Neural cell (in vitro differentiated cells): Measurements from ENCODE around the gene SPG11. TPM values are rescaled to one million over a fixed set of nuclear protein-coding genes. Genes with fewer than 3 reads are reported as not detected.

Experiments
- H2AFZ ChIP-seq: fragments of 200-600, 300-800 bp; sonication (generic), shearing (Covaris generic); 2 replicates; pipeline ENCODE4 v1.6.0; 2014; ENCODE audit warnings: low read depth, mild to moderate bottlenecking, antibody characterized with exemption, low read length, moderate library complexity
- H3F3A ChIP-seq: fragments of 200-600 bp; shearing (Covaris generic); 2 replicates; pipeline ENCODE4 v1.6.1; 2016; ENCODE audit warnings: mild to moderate bottlenecking, moderate library complexity, mixed read lengths, antibody characterized with exemption, low read length; ENCODE audit not compliant: insufficient read depth, poor library complexity, severe bottlenecking
- H3K27ac ChIP-seq: fragments of 200-600, 300-800 bp; sonication (generic), shearing (Covaris generic); 2 replicates; pipeline ENCODE4 v1.5.1; 2014; ENCODE audit warnings: mild to moderate bottlenecking, low read length, moderate library complexity
- H3K27me3 ChIP-seq: fragments of 300-800, 200-600 bp; sonication (generic), shearing (Covaris generic); 2 replicates; pipeline ENCODE4 v1.6.0; 2014; ENCODE audit warnings: mild to moderate bottlenecking, low read depth, low read length, moderate library complexity; ENCODE audit not compliant: insufficient read depth
- H3K36me3 ChIP-seq: fragments of 300-800, 200-600 bp; sonication (generic), shearing (Covaris generic); 2 replicates; pipeline ENCODE4 v1.5.1; 2014; ENCODE audit warnings: mild to moderate bottlenecking, antibody characterized with exemption, low read length, moderate library complexity; ENCODE audit not compliant: insufficient read depth
- H3K4me2 ChIP-seq: fragments of 300-800, 200-600 bp; sonication (generic), shearing (Covaris generic); 2 replicates; pipeline ENCODE4 v1.6.0; 2014; ENCODE audit warnings: mild to moderate bottlenecking, low read length
- H3K4me3 ChIP-seq: fragments of 300-800, 200-600 bp; sonication (generic), shearing (Covaris generic); 2 replicates; pipeline ENCODE4 v1.5.1; 2014; ENCODE audit warnings: mild to moderate bottlenecking, low read length, moderate library complexity
- H3K79me2 ChIP-seq: fragments of 200-600 bp; shearing (Covaris generic); replicated peaks from 2 replicates; pipeline ENCODE4 v1.6.0; 2014; ENCODE audit warnings: mild to moderate bottlenecking, low read length, moderate library complexity; ENCODE audit not compliant: insufficient read depth
- H3K9ac ChIP-seq: fragments of 300-800, 200-600 bp; sonication (generic), shearing (Covaris generic); 2 replicates; pipeline ENCODE4 v1.6.1; 2016; ENCODE audit warnings: mild to moderate bottlenecking, low read length, mixed read lengths
- H3K9me2 ChIP-seq: fragments of 200-600 bp; shearing (Covaris generic); 2 replicates; pipeline ENCODE4 v1.6.1; 2016; ENCODE audit warnings: mild to moderate bottlenecking, low read length, mixed read lengths; ENCODE audit not compliant: insufficient read depth
- H3K9me3 ChIP-seq: fragments of 200-600, 300-800 bp; sonication (generic), shearing (Covaris generic); 2 replicates; pipeline ENCODE4 v1.6.1; 2016; ENCODE audit warnings: mild to moderate bottlenecking, mixed run types, low read length, moderate library complexity, mixed read lengths
- H4K20me1 ChIP-seq: fragments of 200-600 bp; shearing (Covaris generic); 2 replicates; pipeline ENCODE4 v1.6.1; 2016; ENCODE audit warnings: mild to moderate bottlenecking, mixed run types; ENCODE audit not compliant: insufficient read depth
- EP300 ChIP-seq: fragments of 450-650 bp; conservative IDR thresholded peaks from 2 replicates; pipeline ENCODE4 v1.6.1; 2014; ENCODE audit warnings: antibody characterized with exemption, mild to moderate bottlenecking, moderate library complexity; ENCODE audit not compliant: poor library complexity, severe bottlenecking
- EZH2 ChIP-seq: fragments of 200-600, 300-800 bp; shearing (Covaris generic), sonication (generic); IDR thresholded peaks from 2 replicates; pipeline ENCODE4 v1.6.1; 2014; ENCODE audit warnings: antibody characterized with exemption, low read length, borderline replicate concordance, mild to moderate bottlenecking; ENCODE audit not compliant: insufficient read depth, poor library complexity, severe bottlenecking
- MXI1 ChIP-seq: fragments of 450-650 bp; conservative IDR thresholded peaks from 2 replicates; pipeline ENCODE4 v1.6.1; 2014; ENCODE audit warnings: antibody characterized with exemption, mild to moderate bottlenecking; ENCODE audit not compliant: poor library complexity, severe bottlenecking
- POLR2AphosphoS5 ChIP-seq: IDR thresholded peaks from 2 replicates; pipeline ENCODE4 v1.6.1; 2012
- RAD21 ChIP-seq: fragments of 450-650 bp; conservative IDR thresholded peaks from 2 replicates; pipeline ENCODE4 v1.6.1; 2014; ENCODE audit warnings: antibody characterized with exemption, mild to moderate bottlenecking, moderate library complexity
- SMC3 ChIP-seq: fragments of 450-650 bp; conservative IDR thresholded peaks from 2 replicates; pipeline ENCODE4 v1.6.1; 2014; ENCODE audit warnings: antibody characterized with exemption, mild to moderate bottlenecking, moderate library complexity; ENCODE audit not compliant: poor library complexity
- TAF1 ChIP-seq: IDR thresholded peaks from 2 replicates; pipeline ENCODE4 v1.6.1; 2012; ENCODE audit warnings: low read depth
- polyA plus RNA-seq: library from polyadenylated mRNA; depleted of rRNA; stranded (reverse); fragments of >200 nt; gene quantifications from 2 replicates; pipeline ENCODE4 v1.2.3, GENCODE V29; 2014
- TF ChIP-seq, protein P1 (sequence below): IDR thresholded peaks from 2 replicates; pipeline ENCODE4 v1.6.1; 2012; ENCODE audit warnings: borderline replicate concordance
- TF ChIP-seq, protein P2 (sequence below): fragments of 450-650 bp; IDR thresholded peaks from 2 replicates; pipeline ENCODE4 v1.5.1; 2014; ENCODE audit warnings: antibody characterized with exemption, mild to moderate bottlenecking, moderate library complexity; ENCODE audit not compliant: poor library complexity, severe bottlenecking

SPG11 gene
- polyA plus RNA-seq, 1 donor from 2014 or later: 52.2 TPM

DNA sequence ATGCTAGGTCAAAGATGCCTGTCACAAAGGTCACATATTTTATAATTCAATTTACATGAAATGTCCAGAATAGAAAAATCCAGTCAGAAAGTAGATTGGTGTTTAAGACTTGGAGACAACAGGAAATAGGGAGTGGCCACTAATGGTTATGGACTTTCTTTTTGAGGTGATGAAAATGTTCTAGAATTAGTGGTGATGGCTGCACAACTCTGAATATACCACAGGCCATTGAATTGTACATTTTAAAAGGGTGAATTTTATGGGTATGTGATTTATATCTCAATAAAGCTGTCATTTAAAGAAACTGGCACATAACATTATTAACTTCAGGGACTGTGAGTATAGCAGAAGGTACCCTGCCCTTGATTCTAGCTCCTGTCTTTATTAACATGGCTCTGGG is 15.8 kb downstream of the SPG11 start:
- Histone ChIP-seq H4K20me1 (no peaks in the 10 kb centered on the region), H3K9ac (no peak overlapping the region), H3K79me2 (no peaks in the 10 kb centered on the region), H3K9me2 (no peaks in the 10 kb centered on the region), H3K27ac (no peak overlapping the region), H2AFZ (no peak overlapping the region), H3K36me3 (peaks cover 12% of the 10 kb centered on the region), H3K4me3 (no peak overlapping the region), H3K27me3 (no peaks in the 10 kb centered on the region), H3F3A (no peaks in the 10 kb centered on the region), H3K9me3 (no peaks in the 10 kb centered on the region), H3K4me2 (no peak overlapping the region)
- TF ChIP-seq, protein P1, sequence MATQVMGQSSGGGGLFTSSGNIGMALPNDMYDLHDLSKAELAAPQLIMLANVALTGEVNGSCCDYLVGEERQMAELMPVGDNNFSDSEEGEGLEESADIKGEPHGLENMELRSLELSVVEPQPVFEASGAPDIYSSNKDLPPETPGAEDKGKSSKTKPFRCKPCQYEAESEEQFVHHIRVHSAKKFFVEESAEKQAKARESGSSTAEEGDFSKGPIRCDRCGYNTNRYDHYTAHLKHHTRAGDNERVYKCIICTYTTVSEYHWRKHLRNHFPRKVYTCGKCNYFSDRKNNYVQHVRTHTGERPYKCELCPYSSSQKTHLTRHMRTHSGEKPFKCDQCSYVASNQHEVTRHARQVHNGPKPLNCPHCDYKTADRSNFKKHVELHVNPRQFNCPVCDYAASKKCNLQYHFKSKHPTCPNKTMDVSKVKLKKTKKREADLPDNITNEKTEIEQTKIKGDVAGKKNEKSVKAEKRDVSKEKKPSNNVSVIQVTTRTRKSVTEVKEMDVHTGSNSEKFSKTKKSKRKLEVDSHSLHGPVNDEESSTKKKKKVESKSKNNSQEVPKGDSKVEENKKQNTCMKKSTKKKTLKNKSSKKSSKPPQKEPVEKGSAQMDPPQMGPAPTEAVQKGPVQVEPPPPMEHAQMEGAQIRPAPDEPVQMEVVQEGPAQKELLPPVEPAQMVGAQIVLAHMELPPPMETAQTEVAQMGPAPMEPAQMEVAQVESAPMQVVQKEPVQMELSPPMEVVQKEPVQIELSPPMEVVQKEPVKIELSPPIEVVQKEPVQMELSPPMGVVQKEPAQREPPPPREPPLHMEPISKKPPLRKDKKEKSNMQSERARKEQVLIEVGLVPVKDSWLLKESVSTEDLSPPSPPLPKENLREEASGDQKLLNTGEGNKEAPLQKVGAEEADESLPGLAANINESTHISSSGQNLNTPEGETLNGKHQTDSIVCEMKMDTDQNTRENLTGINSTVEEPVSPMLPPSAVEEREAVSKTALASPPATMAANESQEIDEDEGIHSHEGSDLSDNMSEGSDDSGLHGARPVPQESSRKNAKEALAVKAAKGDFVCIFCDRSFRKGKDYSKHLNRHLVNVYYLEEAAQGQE: no peak
- TF ChIP-seq SMC3 (no peak), EP300 (no peak), POLR2AphosphoS5 (no peak), MXI1 (no peak), EZH2 (no peak), RAD21 (no peak), TAF1 (no peak)
- TF ChIP-seq, protein P2, sequence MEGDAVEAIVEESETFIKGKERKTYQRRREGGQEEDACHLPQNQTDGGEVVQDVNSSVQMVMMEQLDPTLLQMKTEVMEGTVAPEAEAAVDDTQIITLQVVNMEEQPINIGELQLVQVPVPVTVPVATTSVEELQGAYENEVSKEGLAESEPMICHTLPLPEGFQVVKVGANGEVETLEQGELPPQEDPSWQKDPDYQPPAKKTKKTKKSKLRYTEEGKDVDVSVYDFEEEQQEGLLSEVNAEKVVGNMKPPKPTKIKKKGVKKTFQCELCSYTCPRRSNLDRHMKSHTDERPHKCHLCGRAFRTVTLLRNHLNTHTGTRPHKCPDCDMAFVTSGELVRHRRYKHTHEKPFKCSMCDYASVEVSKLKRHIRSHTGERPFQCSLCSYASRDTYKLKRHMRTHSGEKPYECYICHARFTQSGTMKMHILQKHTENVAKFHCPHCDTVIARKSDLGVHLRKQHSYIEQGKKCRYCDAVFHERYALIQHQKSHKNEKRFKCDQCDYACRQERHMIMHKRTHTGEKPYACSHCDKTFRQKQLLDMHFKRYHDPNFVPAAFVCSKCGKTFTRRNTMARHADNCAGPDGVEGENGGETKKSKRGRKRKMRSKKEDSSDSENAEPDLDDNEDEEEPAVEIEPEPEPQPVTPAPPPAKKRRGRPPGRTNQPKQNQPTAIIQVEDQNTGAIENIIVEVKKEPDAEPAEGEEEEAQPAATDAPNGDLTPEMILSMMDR: no peak

GRCh38 chr15:44647036-44647435 is 16.4 kb downstream of the SPG11 start:
- Histone ChIP-seq H3K9me3 (no peaks in the 10 kb centered on the region), H3K36me3 (peaks cover 12% of the 10 kb centered on the region), H3K27ac (no peak overlapping the region), H3K4me2 (no peak overlapping the region), H2AFZ (no peak overlapping the region), H3K79me2 (no peaks in the 10 kb centered on the region), H3K27me3 (no peaks in the 10 kb centered on the region), H3K9me2 (no peaks in the 10 kb centered on the region), H3F3A (no peaks in the 10 kb centered on the region), H4K20me1 (no peaks in the 10 kb centered on the region), H3K4me3 (no peak overlapping the region), H3K9ac (no peak overlapping the region)
- TF ChIP-seq POLR2AphosphoS5 (no peak), SMC3 (no peak), MXI1 (no peak), TAF1 (no peak), RAD21 (no peak), EP300 (no peak), EZH2 (no peak)
- TF ChIP-seq, protein P1: no peak
- TF ChIP-seq, protein P2: no peak
